Breast epithelium (tissue), 4 donors: Measurements from ENCODE around the gene CYSLTR1. TPM values are rescaled to one million over a fixed set of nuclear protein-coding genes. Genes with fewer than 3 reads are reported as not detected.

ENCODE experiments used
- DNase-seq, 2 donors: peaks; one replicate each; pipeline ENCODE4 v3.0.0-alpha.2; 2019; ENCODE audit warnings: low spot score in 2 of 2
- H3K27ac ChIP-seq, 2 donors: fragments of 200-600 bp; sonication (generic) in 1 of 2; one replicate each; pipeline ENCODE4 v1.5.1; 2016 to 2019; ENCODE audit warnings: mild to moderate bottlenecking in 1 of 2
- H3K27me3 ChIP-seq, 2 donors: fragments of 200-600 bp; sonication (generic) in 1 of 2; one replicate each; pipeline versions ENCODE4 v1.5.1 to v1.6.0; 2017 to 2019; ENCODE audit warnings: control low read depth in 1 of 2, mild to moderate bottlenecking in 1 of 2
- H3K36me3 ChIP-seq: fragments of 200-600 bp; one replicate; pipeline ENCODE4 v1.5.1; 2019
- H3K4me1 ChIP-seq, 2 donors: fragments of 200-600 bp; sonication (generic); one replicate each; pipeline ENCODE4 v1.5.1; 2016 to 2019; ENCODE audit warnings: control low read depth in 1 of 2
- H3K4me3 ChIP-seq, 3 donors: fragments of 200-600 bp; sonication (generic); 1 replicate in 2 of 3; 2 replicates in 1 of 3; pipeline ENCODE4 v1.5.1; 2016 to 2019; ENCODE audit warnings: mild to moderate bottlenecking in 3 of 3, moderate library complexity in 2 of 3
- H3K9me3 ChIP-seq, 2 donors: fragments of 200-600 bp; sonication (generic) in 1 of 2; one replicate each; pipeline ENCODE4 v1.5.1; 2016 to 2019; ENCODE audit warnings: control low read depth in 1 of 2
- POLR2A ChIP-seq: fragments of 450-650 bp; IDR thresholded peaks from one replicate; pipeline ENCODE4 v1.6.1; 2016; ENCODE audit warnings: antibody characterized with exemption, mild to moderate bottlenecking, moderate library complexity
- POLR2AphosphoS5 ChIP-seq, 3 donors: sonication (generic); formaldehyde crosslinking; IDR thresholded peaks; one replicate each; pipeline ENCODE4 v1.6.1; 2017; ENCODE audit warnings: antibody characterized with exemption in 3 of 3
- intact Hi-C: fragments of 100-400 bp; cut with DNase I; formaldehyde crosslinking; loops from one replicate; pipeline ENCODE4 v1.15.1; 2023; ENCODE audit warnings: low total_unique reads
- total RNA-seq, 3 donors: library from RNA; depleted of rRNA; stranded (reverse); fragments of >200 nt; gene quantifications; one replicate each; pipeline ENCODE4 v1.1.0, GENCODE V29; 2016
- TF ChIP-seq, protein P1 (sequence below), 3 donors: fragments of 450-650 bp; IDR thresholded peaks; one replicate each; pipeline ENCODE4 v1.5.1; 2016 to 2017; ENCODE audit warnings: antibody characterized with exemption in 3 of 3, mild to moderate bottlenecking in 3 of 3, moderate library complexity in 3 of 3

Gene CYSLTR1, protein sequence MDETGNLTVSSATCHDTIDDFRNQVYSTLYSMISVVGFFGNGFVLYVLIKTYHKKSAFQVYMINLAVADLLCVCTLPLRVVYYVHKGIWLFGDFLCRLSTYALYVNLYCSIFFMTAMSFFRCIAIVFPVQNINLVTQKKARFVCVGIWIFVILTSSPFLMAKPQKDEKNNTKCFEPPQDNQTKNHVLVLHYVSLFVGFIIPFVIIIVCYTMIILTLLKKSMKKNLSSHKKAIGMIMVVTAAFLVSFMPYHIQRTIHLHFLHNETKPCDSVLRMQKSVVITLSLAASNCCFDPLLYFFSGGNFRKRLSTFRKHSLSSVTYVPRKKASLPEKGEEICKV
- total RNA-seq: 1 to 10 TPM; 2.8 to 4.5 (median 3.6) TPM

DNA sequence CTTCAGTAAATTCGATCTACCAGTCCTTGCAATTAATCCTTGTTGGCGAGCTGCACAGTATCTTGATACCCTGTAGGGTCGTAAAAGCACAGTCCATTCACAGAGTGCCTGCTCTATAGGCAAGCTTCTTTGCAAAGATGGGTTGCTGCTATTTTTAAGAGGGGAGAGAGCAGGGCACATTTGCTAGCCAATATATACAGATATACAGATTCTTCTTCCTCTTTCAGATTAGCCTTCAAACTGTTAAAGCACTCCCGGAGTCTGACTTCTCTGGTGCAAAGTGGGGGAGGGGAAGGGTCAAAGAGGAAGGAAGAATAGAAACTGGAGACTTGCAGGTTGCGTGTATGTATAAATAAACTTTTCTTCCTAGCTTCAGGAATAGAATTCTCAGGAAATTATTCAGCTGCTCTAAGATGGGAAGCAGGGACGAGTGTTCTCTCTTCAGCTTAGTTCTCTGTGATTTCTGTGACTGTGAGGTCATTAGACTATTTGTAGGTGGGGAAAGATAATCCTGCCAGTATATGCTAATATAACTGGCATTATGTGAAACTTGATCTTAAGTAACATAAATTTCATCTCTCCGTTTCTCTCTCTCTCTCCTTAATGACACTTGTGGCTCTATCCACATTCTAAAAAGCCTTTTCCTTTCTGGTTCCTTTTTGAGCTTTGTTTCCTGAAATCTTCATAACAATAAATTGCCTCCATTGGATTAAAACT lies at the start of gene CYSLTR1:
TSS of gene CYSLTR1 (minus strand) at position 242 of the 717 bp plus-strand sequence. CDS start 53,865 bp downstream, outside the sequence.
- H3K27ac ChIP-seq: no peak within 1 kb of the TSS
- peak within 1 kb of the TSS; percentile 4 to 17 (median 15) for H3K4me3 ChIP-seq
- no peak for DNase-seq

DNA sequence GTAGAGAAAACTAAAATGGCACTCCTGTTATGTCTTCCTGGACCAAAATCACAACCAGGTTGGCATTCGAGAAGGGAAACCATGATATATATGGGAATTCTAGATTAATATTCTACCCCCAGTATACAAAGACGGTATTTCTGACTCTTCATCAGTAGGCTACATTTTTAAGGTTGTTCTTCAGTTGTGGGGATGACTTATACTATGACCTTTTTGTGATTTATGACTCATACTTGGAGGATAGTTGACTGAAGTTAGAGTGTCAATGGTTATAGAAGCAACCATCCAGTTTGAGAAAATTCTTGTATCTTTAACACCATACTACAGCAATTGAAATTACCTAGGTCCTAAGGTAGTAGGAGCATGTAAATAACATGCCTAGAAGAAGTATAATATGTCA lies 49.8 kb upstream of the CYSLTR1 start:
- Histone ChIP-seq H3K9me3 (peaks cover 0 to 6% of the 10 kb centered on the region in 2 donors), H3K36me3 (no peaks in the 10 kb centered on the region), H3K4me1 (peaks cover 0 to 4% of the 10 kb centered on the region in 2 donors), H3K27ac (no peak overlapping the region), H3K27me3 (no peaks in the 10 kb centered on the region), H3K4me3 (no peak overlapping the region)
- TF ChIP-seq POLR2AphosphoS5 (IDR thresholded peaks at IDR 0.05) (no peak), POLR2A (no peak)
- TF ChIP-seq, protein P1, sequence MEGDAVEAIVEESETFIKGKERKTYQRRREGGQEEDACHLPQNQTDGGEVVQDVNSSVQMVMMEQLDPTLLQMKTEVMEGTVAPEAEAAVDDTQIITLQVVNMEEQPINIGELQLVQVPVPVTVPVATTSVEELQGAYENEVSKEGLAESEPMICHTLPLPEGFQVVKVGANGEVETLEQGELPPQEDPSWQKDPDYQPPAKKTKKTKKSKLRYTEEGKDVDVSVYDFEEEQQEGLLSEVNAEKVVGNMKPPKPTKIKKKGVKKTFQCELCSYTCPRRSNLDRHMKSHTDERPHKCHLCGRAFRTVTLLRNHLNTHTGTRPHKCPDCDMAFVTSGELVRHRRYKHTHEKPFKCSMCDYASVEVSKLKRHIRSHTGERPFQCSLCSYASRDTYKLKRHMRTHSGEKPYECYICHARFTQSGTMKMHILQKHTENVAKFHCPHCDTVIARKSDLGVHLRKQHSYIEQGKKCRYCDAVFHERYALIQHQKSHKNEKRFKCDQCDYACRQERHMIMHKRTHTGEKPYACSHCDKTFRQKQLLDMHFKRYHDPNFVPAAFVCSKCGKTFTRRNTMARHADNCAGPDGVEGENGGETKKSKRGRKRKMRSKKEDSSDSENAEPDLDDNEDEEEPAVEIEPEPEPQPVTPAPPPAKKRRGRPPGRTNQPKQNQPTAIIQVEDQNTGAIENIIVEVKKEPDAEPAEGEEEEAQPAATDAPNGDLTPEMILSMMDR (IDR thresholded peaks at IDR 0.05): no peak
- intact Hi-C loops: no loop called here
- no peak for DNase-seq

More for the DNA sequence above, at the start of gene CYSLTR1:
- H3K36me3 ChIP-seq: no peaks in the 10 kb centered on the region
- H3K9me3 ChIP-seq: no peaks in the 10 kb centered on the region
- H3K27me3 ChIP-seq: peaks cover 0 to 27% of the 10 kb centered on the region in 2 donors
- TF ChIP-seq POLR2AphosphoS5 (IDR thresholded peaks at IDR 0.05) (no peak), POLR2A (no peak)
- TF ChIP-seq, protein P1 (IDR thresholded peaks at IDR 0.05): no peak
- intact Hi-C loops: no loop called here
- no peaks in the 10 kb centered on the region for H3K4me1 ChIP-seq

DNA sequence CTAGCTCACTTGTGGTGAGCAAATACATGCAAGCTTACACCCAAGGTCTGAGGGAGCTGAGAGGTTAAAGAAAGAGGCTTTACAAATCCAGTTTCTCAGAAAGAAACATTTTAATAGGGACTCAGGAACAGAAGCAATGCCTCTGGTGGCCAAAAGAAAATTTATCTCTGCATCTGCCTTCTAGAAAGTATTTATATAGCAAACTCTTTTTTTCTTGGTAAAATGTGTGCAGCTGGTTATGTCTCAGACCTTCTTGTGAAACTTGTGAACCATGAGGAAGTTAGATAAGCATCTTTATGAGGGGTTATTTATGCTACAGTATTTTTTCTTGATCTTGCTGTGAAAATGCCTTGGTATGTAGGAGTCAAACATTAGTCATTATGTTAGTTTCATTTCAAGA lies 48.5 kb upstream of the CYSLTR1 start:
- H3K9me3 ChIP-seq: no peaks in the 10 kb centered on the region
- H3K27me3 ChIP-seq: no peaks in the 10 kb centered on the region
- peaks cover 0 to 4% of the 10 kb centered on the region in 2 donors for H3K4me1 ChIP-seq
- H3K4me3 ChIP-seq: no peak overlapping the region
- intact Hi-C loops: no loop called here
- DNase-seq: no peak
- H3K36me3 ChIP-seq: no peaks in the 10 kb centered on the region
- no peak overlapping the region for H3K27ac ChIP-seq
- TF ChIP-seq, protein P1 (IDR thresholded peaks at IDR 0.05): no peak
- no peak for TF ChIP-seq POLR2AphosphoS5 (IDR thresholded peaks at IDR 0.05)
- TF ChIP-seq POLR2A: no peak

DNA sequence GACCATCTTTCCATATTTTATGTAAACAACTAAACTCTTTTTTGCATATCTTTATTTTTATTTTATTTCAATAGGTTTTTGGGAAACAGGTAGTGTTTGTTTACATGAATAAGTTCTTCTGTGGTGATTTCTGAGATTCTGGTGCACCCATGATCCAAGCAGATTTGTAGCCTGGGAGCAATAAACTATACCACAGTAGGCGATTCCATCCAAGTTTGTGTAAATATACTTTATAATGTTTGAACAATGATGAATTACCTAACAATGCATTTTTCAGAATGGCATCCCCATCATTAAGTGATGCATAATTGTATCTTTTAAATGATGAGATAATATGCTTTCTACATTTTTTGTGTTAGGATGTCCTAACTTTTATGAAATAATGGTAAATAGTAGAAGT lies 39.2 kb upstream of the CYSLTR1 start:
- Histone ChIP-seq H3K4me1 (no peaks in the 10 kb centered on the region), H3K9me3 (peaks cover 3 to 33% of the 10 kb centered on the region in 2 donors), H3K36me3 (no peaks in the 10 kb centered on the region), H3K27ac (no peak overlapping the region), H3K27me3 (no peaks in the 10 kb centered on the region), H3K4me3 (no peak overlapping the region)
- intact Hi-C loops: no loop called here
- TF ChIP-seq, protein P1 (IDR thresholded peaks at IDR 0.05): no peak
- no peak for TF ChIP-seq POLR2AphosphoS5 (IDR thresholded peaks at IDR 0.05)
- no peak for TF ChIP-seq POLR2A
- no peak for DNase-seq
